CD4-positive, alpha-beta T cell treated with Interleukin-10 for 1 hour (primary cell): Measurements from ENCODE around the gene AQP6.

Source experiments
- DNase-seq: peaks from one replicate; pipeline ENCODE4 v3.0.0-alpha.2; 2020

Gene AQP6, protein sequence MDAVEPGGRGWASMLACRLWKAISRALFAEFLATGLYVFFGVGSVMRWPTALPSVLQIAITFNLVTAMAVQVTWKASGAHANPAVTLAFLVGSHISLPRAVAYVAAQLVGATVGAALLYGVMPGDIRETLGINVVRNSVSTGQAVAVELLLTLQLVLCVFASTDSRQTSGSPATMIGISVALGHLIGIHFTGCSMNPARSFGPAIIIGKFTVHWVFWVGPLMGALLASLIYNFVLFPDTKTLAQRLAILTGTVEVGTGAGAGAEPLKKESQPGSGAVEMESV

DNA sequence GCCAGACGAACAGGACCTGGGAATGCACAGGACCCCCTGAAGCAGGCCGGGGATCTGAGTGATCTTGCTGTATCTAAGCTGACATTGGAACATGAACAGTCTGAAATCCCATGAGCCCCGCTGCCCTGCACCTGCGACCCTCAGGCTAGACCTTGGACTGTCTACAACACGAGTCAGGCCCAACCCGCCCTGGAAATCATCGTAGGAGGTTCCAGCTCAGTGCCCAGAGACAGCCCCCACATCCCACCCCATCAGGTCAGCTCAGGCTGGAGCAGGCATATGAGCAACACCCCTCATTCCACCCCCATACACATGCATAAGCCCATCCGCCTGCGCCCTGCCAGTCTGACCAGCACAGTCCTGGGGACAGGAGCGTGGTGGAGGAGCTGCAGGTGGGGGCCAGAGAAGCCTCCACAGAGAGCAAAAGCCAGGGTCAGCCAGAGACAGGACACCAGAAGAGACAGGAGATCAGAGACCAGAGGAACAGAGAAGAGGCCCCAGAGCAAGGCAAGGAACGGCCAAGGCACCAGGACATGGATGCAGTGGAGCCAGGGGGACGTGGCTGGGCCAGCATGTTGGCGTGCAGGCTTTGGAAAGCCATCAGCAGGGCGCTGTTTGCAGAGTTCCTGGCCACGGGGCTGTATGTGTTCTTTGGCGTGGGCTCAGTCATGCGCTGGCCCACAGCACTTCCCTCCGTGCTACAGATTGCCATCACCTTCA is at the start of gene AQP6:
TSS of gene AQP6 (plus strand) at position 307 of the 720 bp plus-strand sequence. CDS start at position 534, 227 bp downstream.
- no peak for DNase-seq

DNA sequence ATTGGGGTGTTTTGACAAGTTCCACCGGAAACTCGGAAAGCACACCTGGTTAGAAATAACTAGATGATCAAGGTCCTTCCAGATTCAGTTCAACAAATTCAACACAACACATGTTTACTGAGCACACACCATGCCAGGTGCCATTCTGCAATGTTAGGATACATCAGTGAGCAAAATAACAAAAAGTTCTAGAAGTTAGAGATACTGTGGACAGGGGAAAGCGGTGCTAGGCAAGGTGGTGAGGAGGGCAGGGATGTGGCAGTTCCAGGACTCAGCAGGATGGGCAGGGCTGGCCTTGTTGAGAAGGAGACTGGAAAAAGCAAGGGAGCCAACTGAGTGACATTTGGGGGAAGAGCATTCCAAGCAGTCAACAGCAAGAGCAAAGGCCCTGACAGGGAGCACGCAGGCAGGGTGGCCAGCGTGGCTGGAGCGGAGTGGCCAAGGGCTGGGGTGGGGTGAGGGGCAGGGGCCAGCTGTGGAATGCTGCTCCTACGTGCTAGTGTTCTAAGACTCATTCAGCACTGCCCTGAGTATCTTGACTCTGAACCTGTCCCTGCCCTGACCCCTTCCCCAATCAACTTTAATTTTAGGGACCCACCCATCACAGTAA is 49.6 kb upstream of the AQP6 start:
- no peak for DNase-seq

DNA sequence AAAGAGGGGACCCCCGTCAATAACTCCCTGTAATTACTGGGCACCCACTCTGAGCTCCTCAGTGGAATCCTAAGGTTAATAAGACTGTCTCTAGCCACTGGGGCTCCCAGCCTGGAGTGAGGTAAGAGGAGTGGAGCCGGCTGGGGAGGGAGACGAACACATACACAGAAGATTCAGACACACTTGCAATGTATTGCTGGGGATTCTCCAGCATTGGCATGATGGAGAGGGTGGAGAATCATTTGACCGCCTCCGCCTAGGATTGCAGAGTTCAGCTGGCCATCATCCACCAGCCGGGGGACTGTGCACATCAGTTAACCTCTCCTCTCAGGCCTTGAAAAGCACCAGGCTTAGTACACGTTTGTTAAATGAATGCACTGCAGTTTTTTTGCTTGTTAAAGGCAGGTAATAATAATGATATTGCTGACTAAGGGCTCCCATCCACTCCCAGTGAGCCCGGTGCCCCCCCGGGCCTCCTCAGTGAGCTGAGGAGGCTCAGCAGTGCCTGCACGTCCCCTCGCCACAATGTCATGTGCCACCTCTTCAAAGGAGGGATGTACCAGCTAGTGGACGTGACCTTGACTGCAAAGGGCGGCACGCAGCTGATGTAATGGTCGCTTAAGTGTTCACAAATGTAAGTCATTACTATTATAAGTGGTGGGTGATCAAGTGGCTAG is 48.7 kb upstream of the AQP6 start:
- no peak for DNase-seq

DNA sequence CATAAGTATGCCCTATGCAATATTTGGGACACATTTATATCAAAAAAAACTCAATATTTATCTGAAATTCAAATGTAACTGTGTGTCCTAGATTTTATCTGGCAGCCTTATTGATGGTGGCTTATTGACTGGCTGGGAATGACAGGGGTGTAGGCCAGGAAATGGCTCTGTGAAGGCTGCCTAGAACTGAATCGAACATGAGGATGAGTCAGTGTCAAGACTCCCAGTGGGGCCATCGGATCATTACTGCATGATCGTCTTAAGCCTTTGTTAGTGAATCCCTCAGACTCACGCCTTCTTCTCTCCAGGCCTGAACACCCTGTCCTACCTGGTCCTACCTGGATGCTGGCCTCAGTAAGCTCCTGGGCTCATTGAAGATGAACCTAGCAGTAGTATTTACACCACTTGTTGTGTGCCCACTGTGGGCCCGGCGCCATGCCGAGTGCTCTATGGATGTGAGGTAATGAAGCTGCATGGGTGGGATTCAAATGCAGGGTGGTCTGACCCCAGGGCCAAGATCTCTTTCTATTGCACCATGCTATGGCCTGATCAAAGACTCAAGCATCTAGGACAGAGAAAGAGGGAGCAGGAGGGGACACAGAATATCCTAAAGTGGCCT is 48.0 kb upstream of the AQP6 start:
- DNase-seq: no peak

DNA sequence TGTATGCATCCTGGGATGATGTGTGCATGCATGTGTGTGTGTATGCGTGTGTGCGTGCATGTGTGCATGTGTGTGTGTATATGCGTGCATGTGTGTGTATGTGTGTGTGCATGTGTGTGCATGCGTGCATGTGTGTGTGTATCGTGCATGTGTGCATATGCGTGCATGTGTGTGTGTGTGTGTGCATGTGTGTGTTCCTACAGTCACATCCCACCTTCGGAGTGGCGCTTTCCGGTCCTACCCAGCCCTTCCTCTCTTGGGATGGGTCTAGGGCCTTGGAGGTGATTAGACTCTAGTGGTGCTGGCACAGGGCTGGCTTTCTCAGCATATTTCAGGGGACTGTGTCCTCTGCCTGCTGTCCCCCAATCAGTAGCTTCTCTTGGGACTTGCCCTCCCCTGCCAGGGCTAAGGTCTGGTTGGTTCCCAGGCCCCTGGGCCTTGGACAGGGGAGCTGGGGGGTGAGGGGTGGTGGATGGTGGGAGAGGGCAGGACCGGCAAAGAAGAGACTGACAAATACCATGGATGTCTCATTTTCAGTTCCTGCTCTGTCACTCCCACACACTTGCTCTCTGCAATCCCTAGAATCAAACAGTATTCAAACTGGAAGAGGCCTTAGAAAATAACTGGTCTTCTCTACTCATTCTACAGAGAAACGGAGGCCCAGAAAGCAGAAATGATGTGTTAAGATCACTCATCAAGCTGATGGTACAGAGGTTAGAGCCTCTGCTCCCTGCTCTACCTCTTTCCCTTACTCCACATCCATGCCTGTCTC is 47.1 kb upstream of the AQP6 start:
- no peak for DNase-seq

DNA sequence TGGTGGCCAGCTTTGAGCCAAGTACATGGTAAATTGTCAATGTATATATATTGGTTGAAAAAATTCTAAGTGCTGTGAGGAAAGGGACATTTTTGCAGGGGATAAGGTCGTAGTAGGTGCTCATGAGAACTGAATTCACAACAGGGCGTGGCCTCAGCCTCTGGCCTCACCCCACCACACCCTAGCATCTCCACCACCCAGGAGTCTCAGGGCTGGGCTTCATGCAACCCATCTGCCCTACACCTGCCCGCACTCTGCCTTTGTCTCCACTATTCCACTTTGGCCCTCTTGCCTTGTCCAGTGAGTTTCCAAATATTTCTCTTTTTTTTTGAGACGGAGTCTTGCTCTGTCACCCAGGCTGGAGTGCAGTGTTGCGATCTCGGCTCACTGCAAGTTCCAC is 44.3 kb upstream of the AQP6 start:
- DNase-seq: no peak

DNA sequence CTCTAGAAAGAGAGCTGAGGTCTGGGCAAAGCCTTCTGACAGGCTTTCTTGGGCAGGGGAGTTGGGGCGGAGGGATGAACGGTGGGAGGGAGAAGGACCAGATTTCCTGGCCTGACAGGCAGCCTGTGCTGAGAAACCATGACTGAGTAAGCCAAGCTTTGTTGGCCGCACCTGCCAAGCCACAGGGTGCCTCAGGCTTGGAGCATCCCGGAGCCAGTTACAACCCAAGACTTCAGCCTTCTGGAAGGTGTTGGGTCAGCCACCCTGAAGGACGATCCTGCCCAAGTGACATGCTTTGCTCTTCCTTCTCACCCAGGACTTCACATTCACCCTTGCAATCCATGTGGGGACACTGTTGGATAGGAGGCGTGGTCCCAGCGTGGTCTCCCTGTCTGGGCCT is 43.2 kb upstream of the AQP6 start:
- DNase-seq: no peak

DNA sequence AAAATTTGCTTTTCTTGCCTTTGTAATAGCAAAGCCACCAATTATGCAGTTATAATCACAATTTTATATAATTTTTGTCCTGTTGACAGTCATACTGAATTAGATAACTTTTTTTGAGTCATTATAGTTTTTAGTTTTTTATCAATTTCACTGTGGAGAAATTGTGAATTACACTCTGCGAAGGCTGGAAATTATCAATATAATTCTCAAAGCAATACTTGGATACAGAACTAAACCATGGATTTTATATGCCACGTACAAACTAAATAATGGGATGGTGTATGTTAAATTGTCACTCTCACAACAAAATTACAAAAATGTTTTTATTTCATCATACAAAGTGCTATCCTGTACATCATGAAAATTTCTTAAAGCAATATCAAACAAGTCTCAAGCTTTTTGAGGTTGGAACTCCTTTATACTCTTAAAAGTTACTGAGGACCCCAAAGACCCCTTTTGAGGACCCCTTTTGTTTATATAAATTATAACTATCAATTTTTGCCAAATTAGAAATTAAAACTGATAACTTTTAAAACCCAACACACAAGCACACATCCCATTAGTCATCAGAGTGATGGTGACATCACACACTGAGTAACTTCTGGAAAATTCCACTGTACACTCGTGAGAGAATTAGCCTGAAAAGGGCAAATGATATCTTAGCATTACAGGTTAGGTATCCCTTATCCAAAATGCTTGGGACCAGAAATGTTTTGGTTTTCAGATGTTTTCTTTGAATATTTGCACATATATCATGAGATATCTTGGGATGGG is 42.0 kb upstream of the AQP6 start:
- no peak for DNase-seq

DNA sequence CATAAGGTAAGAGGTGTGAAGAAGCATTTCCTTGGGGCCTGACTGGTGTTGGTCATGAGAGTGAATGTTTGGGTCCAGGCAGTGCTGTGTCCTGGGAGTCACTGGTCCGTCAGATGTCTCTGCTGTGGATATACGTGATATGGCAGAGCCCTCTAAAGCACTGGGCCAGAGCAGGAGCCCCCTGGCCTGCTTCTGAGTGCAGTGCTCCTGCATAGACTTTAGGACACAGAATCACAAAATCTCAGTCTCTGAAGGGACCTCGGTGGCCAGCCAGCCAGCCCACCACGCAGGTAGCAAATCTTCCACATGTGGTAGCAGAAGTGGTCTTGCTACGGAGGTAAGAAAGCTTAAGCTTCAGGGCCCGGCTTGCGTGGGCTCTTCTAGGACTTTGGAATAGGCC is 40.7 kb upstream of the AQP6 start:
- DNase-seq: no peak

DNA sequence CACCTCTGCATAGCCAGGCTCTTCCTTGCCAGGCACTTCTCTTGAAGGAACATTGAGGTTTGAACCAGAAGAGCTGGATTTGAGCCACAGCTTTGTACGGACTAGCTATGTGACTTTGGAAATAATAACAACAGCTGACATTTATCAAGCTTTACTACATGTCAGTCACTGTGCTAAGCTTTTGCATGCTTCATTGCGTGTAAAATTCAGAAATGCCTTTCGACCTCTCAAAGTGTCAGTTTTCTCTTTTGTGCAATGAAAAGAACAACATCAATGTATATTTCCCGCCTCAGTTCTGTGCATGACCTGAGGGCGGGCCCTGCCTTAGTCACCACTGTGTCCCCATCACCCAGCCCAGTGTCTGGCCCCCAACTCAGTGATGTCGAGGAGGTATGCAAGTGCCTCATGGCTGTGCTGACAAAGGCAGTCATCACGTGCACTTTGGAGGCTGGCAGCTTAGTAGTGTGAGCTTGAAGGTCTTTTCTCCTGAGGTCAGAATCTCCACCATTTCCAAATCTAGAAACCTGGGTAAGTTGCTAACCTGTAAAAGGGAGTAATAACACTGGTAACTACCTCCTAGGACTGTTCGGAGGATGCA is 40.1 kb upstream of the AQP6 start:
- DNase-seq: no peak

DNA sequence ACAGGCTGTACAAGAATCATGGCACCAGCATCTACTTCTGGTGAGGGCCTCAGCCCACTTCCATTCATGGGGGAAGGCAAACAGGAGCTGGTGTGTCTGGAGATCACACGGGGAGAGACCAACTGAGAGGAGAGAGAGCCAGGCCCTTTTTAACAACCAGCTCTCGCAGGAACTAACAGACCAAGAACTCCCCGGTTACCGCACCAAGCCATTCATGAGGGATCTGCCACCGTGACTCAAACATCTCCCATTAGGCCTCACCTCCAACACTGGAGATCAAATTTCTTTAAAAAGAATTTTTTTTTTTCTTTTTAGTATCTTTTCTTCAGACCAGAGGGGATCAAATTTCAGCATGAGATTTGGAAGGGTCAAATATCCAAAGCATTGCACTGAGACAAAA is 39.0 kb upstream of the AQP6 start:
- DNase-seq: no peak

DNA sequence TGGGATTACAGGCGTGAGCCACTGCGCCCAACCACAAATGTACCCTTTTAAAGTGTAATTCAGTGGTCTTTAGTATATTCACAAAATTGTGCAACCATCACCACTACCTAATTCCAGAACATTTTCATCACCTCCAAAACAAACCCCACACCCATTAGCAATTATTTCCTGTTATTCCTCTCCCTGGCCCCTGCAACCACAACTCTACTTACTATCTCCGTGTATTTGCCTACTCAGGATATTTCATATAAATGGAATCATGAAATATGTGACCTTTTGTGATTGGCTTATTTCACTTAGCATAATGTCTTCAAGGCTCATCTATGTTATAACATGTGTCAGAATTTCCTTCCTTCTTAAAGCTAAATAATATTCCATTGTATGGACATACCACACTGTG is 38.2 kb upstream of the AQP6 start:
- no peak for DNase-seq

DNA sequence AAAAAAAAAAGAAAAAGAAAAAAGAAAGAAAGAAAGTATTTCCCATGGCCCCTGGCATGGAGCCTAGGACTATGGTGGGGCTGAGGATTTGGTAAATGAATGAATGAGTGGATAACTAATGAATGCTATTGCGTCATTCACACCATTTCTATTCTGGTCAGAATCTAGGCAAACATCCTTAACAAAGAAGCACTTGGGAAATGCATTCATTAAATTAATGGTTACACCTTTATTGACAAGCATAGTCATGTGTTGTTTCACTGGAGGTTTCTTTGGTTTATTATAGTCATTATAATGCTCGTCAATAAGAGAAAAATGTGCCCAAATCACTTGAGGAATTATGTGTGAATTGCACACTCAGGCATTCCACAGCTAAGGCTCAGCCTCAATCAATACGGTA is 35.8 kb upstream of the AQP6 start:
- DNase-seq: no peak

DNA sequence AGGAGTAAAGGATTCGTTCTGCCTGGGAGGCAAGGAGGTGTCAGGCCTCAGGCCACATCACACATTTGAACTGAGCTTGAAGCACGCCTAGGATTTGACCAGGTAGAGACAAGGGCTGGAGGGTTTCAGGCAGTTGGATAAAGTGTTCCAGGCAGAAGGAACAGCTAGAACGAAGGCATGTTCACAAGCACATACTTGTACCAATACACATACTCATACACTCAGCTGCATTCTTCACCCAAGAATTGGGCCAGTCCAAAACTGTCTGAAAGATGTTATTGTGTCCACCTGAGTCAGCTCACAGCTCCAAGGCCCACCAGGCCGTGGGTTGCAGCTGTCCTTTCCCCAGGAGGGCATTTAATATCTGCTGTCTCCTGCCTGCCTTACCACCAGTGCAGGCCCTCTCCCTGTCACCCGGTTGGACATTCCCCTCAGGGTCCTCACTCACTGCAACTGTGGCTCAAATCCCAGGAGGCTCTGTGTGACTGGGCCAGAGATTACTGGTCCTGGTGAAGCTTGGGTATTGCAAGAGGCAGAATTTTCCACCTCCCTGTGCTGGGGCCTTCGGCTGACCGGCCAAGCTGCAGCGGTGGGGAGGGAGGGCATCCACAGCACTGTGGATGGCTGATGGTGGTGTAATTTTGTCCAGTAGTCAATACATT is 35.0 kb upstream of the AQP6 start:
- no peak for DNase-seq

DNA sequence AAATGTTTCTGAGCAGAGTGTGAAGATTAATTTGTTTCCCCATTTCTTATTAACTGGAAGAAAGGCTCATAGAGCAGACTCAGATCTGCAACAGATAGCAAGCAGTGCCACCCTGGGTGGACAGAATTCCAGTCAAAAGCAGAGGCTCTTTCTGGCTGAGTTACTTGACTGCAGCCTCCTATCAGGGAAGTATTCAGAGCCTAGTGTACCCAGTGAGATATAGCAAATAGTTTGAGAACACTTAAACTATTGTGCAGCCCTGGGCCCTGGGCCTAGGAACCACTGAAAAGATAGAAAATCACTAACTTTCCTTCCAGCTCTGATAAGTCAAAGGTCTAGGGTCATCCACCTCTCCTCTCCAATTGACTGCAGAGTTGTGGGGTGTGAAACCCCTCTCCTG is 33.4 kb upstream of the AQP6 start:
- DNase-seq: no peak

DNA sequence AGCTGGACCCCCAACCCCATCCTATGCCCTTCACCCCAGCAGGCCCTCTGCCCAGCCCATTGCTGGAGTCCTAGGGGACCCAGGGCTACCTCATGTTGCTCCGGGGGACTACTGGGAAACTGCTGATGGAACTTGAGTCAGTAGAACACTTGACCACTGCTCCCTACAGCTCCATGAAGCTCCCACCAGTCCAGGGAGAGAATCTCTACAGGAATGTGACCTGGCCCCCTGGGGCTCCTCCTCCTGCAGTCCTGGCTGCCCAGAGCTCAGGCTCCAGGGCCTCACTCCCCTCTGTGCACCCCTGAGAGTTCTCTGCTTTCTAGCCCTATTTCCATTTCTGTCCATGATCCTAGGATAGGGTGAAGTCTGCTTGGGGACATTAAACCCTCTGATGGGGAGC is 33.0 kb upstream of the AQP6 start:
- DNase-seq: no peak

DNA sequence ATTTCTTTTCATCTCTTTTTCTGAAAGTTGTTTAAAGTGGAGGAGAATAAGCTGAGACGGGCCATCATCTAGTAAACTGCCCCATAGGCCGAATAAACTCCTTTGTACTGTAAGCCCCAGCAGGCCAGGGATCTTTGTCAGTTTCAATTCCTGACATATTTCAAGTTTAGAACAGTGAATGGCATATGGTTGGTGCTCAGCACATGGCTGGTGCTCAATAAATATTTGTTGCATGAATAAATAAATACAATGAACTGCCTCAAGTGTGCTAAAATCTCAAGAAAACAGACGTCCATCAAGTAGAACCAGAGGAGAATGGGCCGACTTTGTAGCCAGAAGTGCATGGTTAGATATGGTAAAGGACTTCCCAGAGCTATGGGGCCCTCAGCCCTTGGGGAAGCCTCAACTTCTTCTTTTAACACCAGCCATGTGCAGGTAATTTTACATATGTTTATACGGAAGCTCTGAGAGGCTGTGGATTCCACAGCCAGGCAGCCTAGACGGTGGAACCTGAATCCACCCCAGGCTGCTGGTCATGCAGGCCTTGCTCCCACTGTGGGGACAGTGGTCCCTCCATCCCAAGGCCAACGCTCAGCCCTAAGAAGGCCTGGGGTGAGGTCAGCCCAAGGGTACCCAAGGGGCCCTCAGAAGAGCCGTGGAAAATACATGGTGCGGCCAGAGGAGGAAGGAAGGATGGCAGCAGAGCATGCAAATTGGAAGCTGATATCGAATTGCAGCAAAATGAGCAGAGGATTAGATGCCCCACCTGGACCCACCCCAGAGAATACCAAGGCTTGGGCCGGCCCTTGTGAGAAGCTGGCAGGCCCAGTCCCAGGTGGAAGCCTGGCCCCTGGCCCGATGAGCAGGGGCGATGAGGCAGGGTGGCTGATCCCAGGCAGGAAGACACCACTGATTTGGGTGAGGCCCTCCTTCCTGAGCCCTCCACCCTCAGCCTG is 30.9 kb upstream of the AQP6 start:
- DNase-seq: no peak

DNA sequence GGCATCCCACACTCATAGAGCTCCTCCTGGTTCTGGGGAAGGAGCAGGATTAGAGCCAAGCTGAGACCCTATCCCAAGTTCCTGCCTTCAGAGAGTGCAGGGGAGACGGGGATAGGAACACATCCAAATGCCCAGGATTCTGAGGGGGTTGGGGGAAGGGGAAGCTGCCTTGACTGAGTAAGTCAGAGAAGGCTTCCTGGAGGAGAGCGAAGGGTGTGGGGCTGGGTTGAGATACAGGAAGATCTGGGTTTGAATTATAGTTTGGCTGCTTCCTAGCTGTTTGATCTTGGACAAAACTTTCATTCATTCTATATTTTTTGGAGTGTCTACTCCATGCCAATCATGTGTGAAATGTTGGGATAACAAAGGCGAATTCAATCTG is 30.2 kb upstream of the AQP6 start:
- no peak for DNase-seq

DNA sequence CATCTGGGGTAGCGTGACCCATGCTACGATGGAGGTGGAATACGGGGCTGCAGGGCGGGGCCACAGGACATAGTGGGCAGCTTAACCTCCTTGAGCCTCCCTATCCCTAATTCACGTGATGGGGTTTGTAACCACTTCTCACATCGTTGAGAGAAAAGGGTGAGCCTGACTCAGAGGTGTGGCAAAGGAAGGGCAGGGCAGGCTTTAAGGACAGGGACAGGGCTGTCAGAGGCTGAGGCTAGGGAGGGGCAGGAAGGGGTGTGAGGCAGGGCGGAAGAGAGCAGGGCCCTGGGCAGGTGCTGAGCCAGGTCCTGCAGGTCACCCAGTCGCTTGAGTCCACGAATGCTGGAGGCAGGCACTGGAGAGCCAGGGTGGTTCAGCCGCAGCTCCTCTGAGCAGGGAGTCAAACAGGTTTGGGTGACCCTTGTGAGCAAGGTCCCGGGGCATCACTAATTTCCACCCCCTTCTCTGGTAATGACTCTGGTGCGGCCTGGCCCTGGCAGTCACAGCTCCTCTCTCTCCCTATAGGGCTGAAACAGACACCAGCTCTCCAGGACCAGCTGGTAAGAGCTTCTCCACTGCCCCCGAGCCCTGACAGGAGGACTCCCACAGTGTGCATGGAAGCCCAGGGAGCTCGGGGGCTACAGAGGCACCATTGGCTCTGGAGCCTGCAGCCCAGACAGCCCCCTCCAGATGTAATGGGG is 29.7 kb upstream of the AQP6 start:
- DNase-seq: no peak
